ENCODE results near the gene GJA4. TPM values are rescaled to one million over a fixed set of nuclear protein-coding genes. Genes with fewer than 3 reads are reported as not detected.

The GJA4 gene
- total and polyA plus RNA-seq, 2 of the 8 experiments (the other 6 are each of a cell fraction or from before 2014, with no cell fraction given): 3.2 to 3.9 TPM

DNA sequence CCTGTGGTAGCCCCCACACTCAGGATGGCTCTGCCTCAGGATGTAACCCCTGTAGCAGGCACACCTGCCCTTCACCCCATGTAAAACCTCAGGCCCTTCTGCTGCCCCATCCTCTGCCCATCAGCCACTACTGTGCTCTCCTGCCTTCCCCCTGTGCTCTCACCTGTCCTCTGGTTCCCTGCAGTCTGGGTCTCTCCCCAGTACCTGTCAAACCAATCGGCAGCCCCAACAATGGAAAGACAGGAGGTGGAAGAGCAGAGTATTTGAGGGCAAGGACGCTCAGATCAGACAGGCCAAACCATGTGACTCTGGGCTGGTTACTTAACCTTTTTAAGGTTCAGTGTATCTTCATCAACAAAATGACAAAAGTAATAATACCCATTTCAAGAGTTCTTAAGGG lies 35.8 kb downstream of the GJA4 start:
- FAIRE-seq (no peak), DNase-seq (ENCODE audit: low read depth in 1 of 2, low spot score in 2 of 2) (peak in 1 of 2 experiments; percentile 33)
- H4K5ac ChIP-seq (ENCODE audit: insufficient read length, low read depth, low read length): no peak overlapping the region
- H2BK12ac ChIP-seq (ENCODE audit: low read depth, low read length): no peak overlapping the region
- POLR2A ChIA-PET (ENCODE audit: partially characterized antibody): no interaction called here
- no peak overlapping the region for H2BK15ac ChIP-seq (ENCODE audit: low read length)
- no peaks in the 10 kb centered on the region for H3K79me2 ChIP-seq (ENCODE audit: control insufficient read depth in 1 of 2, insufficient read depth in 2 of 2, low read length in 2 of 2)
- no peak overlapping the region for H3K23ac ChIP-seq (ENCODE audit: insufficient read length)
- peak overlapping the region in 1 of 4 experiments; percentile 54; a peak in 2 of 7 replicates for H3K9ac ChIP-seq (replicated peaks in 1 of 4; ENCODE audit: extremely low read depth in 1 of 4, low read depth in 3 of 4, low read length in 3 of 4)
- H2AFZ ChIP-seq (ENCODE audit: low read length): no peak overlapping the region
- H4K8ac ChIP-seq (ENCODE audit: extremely low read depth, insufficient read depth, low read length): no peak overlapping the region
- CTCF ChIA-PET (ENCODE audit: partially characterized antibody): interaction anchor here (2.4 kb wide), 1 partner anchor 8 kb away, joined by 11 read pairs; no protein-coding TSS in a partner anchor
- no peaks in the 10 kb centered on the region; the same call in 1 of the 2 replicates for H3K23me2 ChIP-seq (ENCODE audit: low read depth, low read length)
- H2BK120ac ChIP-seq (replicated peaks; ENCODE audit: low read depth, low read length): no peak overlapping the region
- H3K36me3 ChIP-seq (ENCODE audit: control insufficient read depth in 2 of 4, insufficient read depth in 4 of 4, low read length in 3 of 4): no peaks in the 10 kb centered on the region
- H3K14ac ChIP-seq (ENCODE audit: insufficient read length): no peak overlapping the region
- no peak overlapping the region for H3K18ac ChIP-seq (ENCODE audit: extremely low read depth, low read length)
- no peak overlapping the region for H2BK20ac ChIP-seq (ENCODE audit: low read length)
- H3K4me3 ChIP-seq (ENCODE audit: extremely low read depth in 1 of 4, insufficient read depth in 2 of 4, low read depth in 3 of 4, low read length in 4 of 4): no peak overlapping the region
- no peaks in the 10 kb centered on the region for H3K79me1 ChIP-seq (ENCODE audit: low read depth, low read length)
- no peaks in the 10 kb centered on the region for H3K27me3 ChIP-seq (replicated peaks in 1 of 4; ENCODE audit: control insufficient read depth in 3 of 4, extremely low read depth in 1 of 4, insufficient read depth in 3 of 4, low read length in 3 of 4)
- no peak overlapping the region for H3K27ac ChIP-seq (ENCODE audit: low read depth, low read length)
- no peak overlapping the region for H3K56ac ChIP-seq (replicated peaks; ENCODE audit: insufficient read length, low read depth, low read length)
- no peaks in the 10 kb centered on the region; a peak in 3 of 7 replicates for H3K4me1 ChIP-seq (replicated peaks in 1 of 4; ENCODE audit: control insufficient read depth in 3 of 4, insufficient read depth in 4 of 4, low read length in 3 of 4)
- H2AK5ac ChIP-seq (ENCODE audit: low read depth, low read length): no peak overlapping the region
- H3K4me2 ChIP-seq (ENCODE audit: insufficient read depth in 1 of 2, low read depth in 2 of 2, low read length in 2 of 2): no peak overlapping the region
- H3K4ac ChIP-seq (replicated peaks; ENCODE audit: insufficient read length, low read depth, low read length): no peak overlapping the region
- H2BK5ac ChIP-seq (ENCODE audit: low read depth, low read length): no peak overlapping the region
- WGBS, 2 experiments (ENCODE audit: extremely low coverage in 1 of 2, insufficient coverage in 1 of 2, insufficient read length in 1 of 2, insufficient replicate concordance in 2 of 2, low coverage in 1 of 2, low lambda C conversion rate in 2 of 2, missing lambda C conversion rate in 1 of 2): 89% methylated on average over 2 of the region's 2 CpGs; no CpG with 5 or more reads in 1 of the 2 experiments
- no peak for TF ChIP-seq CTBP2 (IDR thresholded peaks at IDR 0.05; ENCODE audit: borderline replicate concordance, insufficient read depth, insufficient read length, low read length)
- H4K20me1 ChIP-seq (replicated peaks in 1 of 2; ENCODE audit: control insufficient read depth in 1 of 2, insufficient read depth in 2 of 2, low read length in 2 of 2): no peaks in the 10 kb centered on the region
- H3K9me3 ChIP-seq (ENCODE audit: insufficient read depth in 2 of 2, low read depth in 1 of 2, low read length in 1 of 2): no peaks in the 10 kb centered on the region
- no peak overlapping the region for H4K91ac ChIP-seq (replicated peaks; ENCODE audit: insufficient read length, low read length)
